HepG2 (cell line): ENCODE measurements around the gene TP53.

Experiments used
- BHLHE40 ChIP-seq: IDR thresholded peaks from 2 replicates; pipeline ENCODE4 v1.6.1; 2011; ENCODE audit warnings: low read length, improper control_type of control experiment
- CBX2 ChIP-seq, 2 experiments: fragments of 200-600 bp in 1 of 2; sonication (generic); formaldehyde crosslinking in 1 of 2; IDR thresholded peaks; 2 replicates each; pipeline versions ENCODE4 v1.7.0 to v1.8.1; 2018 to 2022; ENCODE audit warnings: low read depth in 2 of 2, low read length in 1 of 2, mild to moderate bottlenecking in 1 of 2, missing genetic modification reagents in 1 of 2
- CEBPZ ChIP-seq: IDR thresholded peaks from 2 replicates; pipeline ENCODE4 v1.6.1; 2012; ENCODE audit warnings: low read length, improper control_type of control experiment
- GABPA ChIP-seq, 2 experiments: IDR thresholded peaks; 2 replicates each; pipeline ENCODE4 v1.6.1; 2011 to 2016; ENCODE audit warnings: low read depth in 2 of 2, low read length in 1 of 2, missing biosample characterization in 1 of 2, missing genetic modification characterization in 1 of 2
- MTF2 ChIP-seq: sonication (generic); formaldehyde crosslinking; IDR thresholded peaks from 2 replicates; pipeline ENCODE4 v1.5.0; 2020; ENCODE audit warnings: missing genetic modification reagents, borderline replicate concordance
- NRL ChIP-seq: sonication (generic); formaldehyde crosslinking; IDR thresholded peaks from 2 replicates; pipeline ENCODE4 v1.5.0; 2020; ENCODE audit warnings: missing genetic modification reagents, mild to moderate bottlenecking, moderate library complexity, borderline replicate concordance
- SP4 ChIP-seq: sonication (generic); formaldehyde crosslinking; IDR thresholded peaks from 2 replicates; pipeline ENCODE4 v1.8.1; 2023; ENCODE audit warnings: mild to moderate bottlenecking, missing genetic modification reagents
- TAF1 ChIP-seq: sonication (generic); formaldehyde crosslinking; IDR thresholded peaks from 2 replicates; pipeline ENCODE4 v1.4.0; 2020; ENCODE audit warnings: missing genetic modification reagents
- ZKSCAN1 ChIP-seq: fragments of 150-350 bp; IDR thresholded peaks from 2 replicates; pipeline ENCODE4 v1.6.1; 2014; ENCODE audit warnings: low read length
- ZNF816 ChIP-seq: sonication (generic); formaldehyde crosslinking; IDR thresholded peaks from 2 replicates; pipeline ENCODE4 v1.8.0; 2022; ENCODE audit warnings: missing genetic modification reagents, mild to moderate bottlenecking, borderline replicate concordance
- ZSCAN30 ChIP-seq: sonication (generic); formaldehyde crosslinking; IDR thresholded peaks from 2 replicates; pipeline ENCODE4 v1.5.0; 2020; ENCODE audit warnings: mild to moderate bottlenecking, missing genetic modification reagents
- TF ChIP-seq, protein P1 (sequence below): IDR thresholded peaks from 2 replicates; pipeline ENCODE4 v1.6.1; 2012; ENCODE audit warnings: inconsistent platforms
- TF ChIP-seq, protein P2 (sequence below): sonication (generic); formaldehyde crosslinking; IDR thresholded peaks from 2 replicates; pipeline ENCODE4 v1.5.0; 2020; ENCODE audit warnings: mild to moderate bottlenecking, missing genetic modification reagents, moderate library complexity
- TF ChIP-seq, protein P3 (sequence below), 2 experiments: sonication (generic) in 1 of 2; formaldehyde crosslinking in 1 of 2; IDR thresholded peaks; 2 replicates each; pipeline versions ENCODE4 v1.5.1 to v1.6.1; 2011 to 2020; ENCODE audit warnings: borderline replicate concordance in 1 of 2, low read depth in 1 of 2, low read length in 1 of 2, mild to moderate bottlenecking in 1 of 2, missing genetic modification reagents in 1 of 2, moderate library complexity in 1 of 2

GRCh38 chr17:7716901-7717755, 29.8 kb upstream of the TP53 start, which contains the start of gene DNAH2:
- TF ChIP-seq, protein P1, sequence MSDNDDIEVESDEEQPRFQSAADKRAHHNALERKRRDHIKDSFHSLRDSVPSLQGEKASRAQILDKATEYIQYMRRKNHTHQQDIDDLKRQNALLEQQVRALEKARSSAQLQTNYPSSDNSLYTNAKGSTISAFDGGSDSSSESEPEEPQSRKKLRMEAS, result peak; percentile 74
- TF ChIP-seq NRL (CRISPR knock-in tag) (no peak; the same call in 1 of the 2 replicates), MTF2 (no peak), SP4 (CRISPR knock-in tag) (0 out of 2 replicates have a peak, but pooled peaks have one; percentile 33), TAF1 (CRISPR knock-in tag) (no peak; the same call in 1 of the 2 replicates), ZSCAN30 (CRISPR knock-in tag) (no peak), CEBPZ (no peak), ZNF816 (CRISPR knock-in tag) (no peak), ZKSCAN1 (no peak), GABPA (IDR thresholded peaks at IDR 0.05; ENCODE audit: low read depth, low read length) (no peak), GABPA (CRISPR knock-in tag; IDR thresholded peaks at IDR 0.05; ENCODE audit: low read depth) (no peak; the same call in 1 of the 2 replicates), BHLHE40 (0 out of 2 replicates have a peak, but pooled peaks have one; percentile 38), CBX2 (IDR thresholded peaks at IDR 0.05; ENCODE audit: low read depth, low read length) (no peak), CBX2 (CRISPR knock-in tag; IDR thresholded peaks at IDR 0.05; ENCODE audit: low read depth) (no peak)
- TF ChIP-seq, protein P2, sequence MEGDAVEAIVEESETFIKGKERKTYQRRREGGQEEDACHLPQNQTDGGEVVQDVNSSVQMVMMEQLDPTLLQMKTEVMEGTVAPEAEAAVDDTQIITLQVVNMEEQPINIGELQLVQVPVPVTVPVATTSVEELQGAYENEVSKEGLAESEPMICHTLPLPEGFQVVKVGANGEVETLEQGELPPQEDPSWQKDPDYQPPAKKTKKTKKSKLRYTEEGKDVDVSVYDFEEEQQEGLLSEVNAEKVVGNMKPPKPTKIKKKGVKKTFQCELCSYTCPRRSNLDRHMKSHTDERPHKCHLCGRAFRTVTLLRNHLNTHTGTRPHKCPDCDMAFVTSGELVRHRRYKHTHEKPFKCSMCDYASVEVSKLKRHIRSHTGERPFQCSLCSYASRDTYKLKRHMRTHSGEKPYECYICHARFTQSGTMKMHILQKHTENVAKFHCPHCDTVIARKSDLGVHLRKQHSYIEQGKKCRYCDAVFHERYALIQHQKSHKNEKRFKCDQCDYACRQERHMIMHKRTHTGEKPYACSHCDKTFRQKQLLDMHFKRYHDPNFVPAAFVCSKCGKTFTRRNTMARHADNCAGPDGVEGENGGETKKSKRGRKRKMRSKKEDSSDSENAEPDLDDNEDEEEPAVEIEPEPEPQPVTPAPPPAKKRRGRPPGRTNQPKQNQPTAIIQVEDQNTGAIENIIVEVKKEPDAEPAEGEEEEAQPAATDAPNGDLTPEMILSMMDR (CRISPR knock-in tag), result peak; percentile 87
- TF ChIP-seq, protein P3, sequence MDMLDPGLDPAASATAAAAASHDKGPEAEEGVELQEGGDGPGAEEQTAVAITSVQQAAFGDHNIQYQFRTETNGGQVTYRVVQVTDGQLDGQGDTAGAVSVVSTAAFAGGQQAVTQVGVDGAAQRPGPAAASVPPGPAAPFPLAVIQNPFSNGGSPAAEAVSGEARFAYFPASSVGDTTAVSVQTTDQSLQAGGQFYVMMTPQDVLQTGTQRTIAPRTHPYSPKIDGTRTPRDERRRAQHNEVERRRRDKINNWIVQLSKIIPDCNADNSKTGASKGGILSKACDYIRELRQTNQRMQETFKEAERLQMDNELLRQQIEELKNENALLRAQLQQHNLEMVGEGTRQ (IDR thresholded peaks at IDR 0.05; ENCODE audit: low read depth, low read length), result no peak
- TF ChIP-seq, protein P3 (CRISPR knock-in tag; IDR thresholded peaks at IDR 0.05; ENCODE audit: borderline replicate concordance), result no peak
